ENCODE data around the gene SCRT2. TPM values are rescaled to one million over a fixed set of nuclear protein-coding genes. Genes with fewer than 3 reads are reported as not detected.

SCRT2 gene
- polyA plus RNA-seq, 3 donors, result not detected

DNA sequence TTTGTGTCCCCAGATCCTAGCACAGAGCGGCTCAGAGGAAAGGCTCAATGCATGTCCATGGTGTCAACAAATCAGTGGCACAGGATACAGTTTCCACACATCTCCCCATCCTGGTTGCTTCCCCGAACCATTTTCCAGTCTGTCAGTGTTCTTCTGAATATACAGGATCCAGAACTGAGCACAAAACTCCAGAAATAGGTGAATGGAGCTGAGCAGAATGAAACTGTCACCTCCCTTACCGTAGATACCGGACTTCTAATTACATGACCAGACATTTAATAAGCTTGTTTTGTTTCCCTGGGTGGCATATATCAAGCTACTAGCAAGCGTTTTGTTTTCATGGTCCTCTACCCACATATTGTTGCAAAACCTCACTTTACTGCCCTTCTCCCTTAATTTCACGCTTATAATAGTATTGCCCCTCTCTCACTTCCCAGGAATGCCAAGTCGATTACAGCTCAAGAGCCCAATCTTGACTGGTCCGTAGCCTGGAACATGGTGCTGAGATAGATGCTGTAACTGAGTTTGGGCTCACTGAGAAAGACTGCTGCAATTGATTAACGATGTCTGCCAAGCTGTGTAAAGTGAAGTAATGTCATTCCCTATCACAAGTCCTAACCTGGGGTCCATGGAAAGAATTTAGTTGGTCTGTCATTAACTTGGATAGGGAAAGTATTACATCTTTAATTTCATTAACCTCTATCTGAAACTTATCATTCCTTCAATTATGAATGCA is 12.0 kb upstream of the SCRT2 start:
- WGBS (ENCODE audit: insufficient coverage), result 92% methylated on average over 4 of the region's 9 CpGs
- Mint-ChIP-seq H3K4me1 (no peaks in the 10 kb centered on the region), H3K9me3 (peaks cover 0 to 10% (median 0%) of the 10 kb centered on the region in 7 donors), H3K4me3 (no peak overlapping the region), H3K27ac (no peak overlapping the region), H3K36me3 (no peaks in the 10 kb centered on the region), H3K27me3 (ENCODE audit: low read depth in 3 of 3) (peaks cover 8 to 13% (median 8%) of the 10 kb centered on the region in 3 donors)
- Histone ChIP-seq H3K4me1 (ENCODE audit: control insufficient read depth in 1 of 2, insufficient read depth in 2 of 2, low read length in 2 of 2) (no peaks in the 10 kb centered on the region), H3K4me3 (replicated peaks in 1 of 3; ENCODE audit: low read depth in 2 of 3, low read length in 3 of 3) (no peak overlapping the region), H3K9ac (ENCODE audit: insufficient read depth, low read length, poor library complexity, severe bottlenecking) (no peak overlapping the region), H3K27ac (ENCODE audit: low read depth in 1 of 2, low read length in 2 of 2) (no peak overlapping the region), H3K9me3 (replicated peaks in 1 of 2; ENCODE audit: control insufficient read depth in 1 of 2, insufficient read depth in 1 of 2, low read length in 2 of 2) (no peaks in the 10 kb centered on the region), H4K20me1 (ENCODE audit: insufficient read depth, low read length) (no peaks in the 10 kb centered on the region), H3K79me2 (ENCODE audit: insufficient read depth, low read length) (no peaks in the 10 kb centered on the region), H3K27me3 (ENCODE audit: control insufficient read depth in 2 of 2, insufficient read depth in 2 of 2, low read length in 2 of 2) (peaks cover 0 to 6% of the 10 kb centered on the region in 2 donors), H2AFZ (ENCODE audit: insufficient read depth, low read depth, low read length, poor library complexity, severe bottlenecking) (no peak overlapping the region), H3K4me2 (replicated peaks; ENCODE audit: extremely low read depth, low read length, poor library complexity, severe bottlenecking) (no peak overlapping the region), H3K36me3 (replicated peaks in 1 of 2; ENCODE audit: control insufficient read depth in 1 of 2, insufficient read depth in 2 of 2, low read length in 2 of 2) (no peaks in the 10 kb centered on the region)
- intact Hi-C loops (cut with micrococcal nuclease), result no loop called here
- DNase-seq, result no peak
- TF ChIP-seq, protein P1, sequence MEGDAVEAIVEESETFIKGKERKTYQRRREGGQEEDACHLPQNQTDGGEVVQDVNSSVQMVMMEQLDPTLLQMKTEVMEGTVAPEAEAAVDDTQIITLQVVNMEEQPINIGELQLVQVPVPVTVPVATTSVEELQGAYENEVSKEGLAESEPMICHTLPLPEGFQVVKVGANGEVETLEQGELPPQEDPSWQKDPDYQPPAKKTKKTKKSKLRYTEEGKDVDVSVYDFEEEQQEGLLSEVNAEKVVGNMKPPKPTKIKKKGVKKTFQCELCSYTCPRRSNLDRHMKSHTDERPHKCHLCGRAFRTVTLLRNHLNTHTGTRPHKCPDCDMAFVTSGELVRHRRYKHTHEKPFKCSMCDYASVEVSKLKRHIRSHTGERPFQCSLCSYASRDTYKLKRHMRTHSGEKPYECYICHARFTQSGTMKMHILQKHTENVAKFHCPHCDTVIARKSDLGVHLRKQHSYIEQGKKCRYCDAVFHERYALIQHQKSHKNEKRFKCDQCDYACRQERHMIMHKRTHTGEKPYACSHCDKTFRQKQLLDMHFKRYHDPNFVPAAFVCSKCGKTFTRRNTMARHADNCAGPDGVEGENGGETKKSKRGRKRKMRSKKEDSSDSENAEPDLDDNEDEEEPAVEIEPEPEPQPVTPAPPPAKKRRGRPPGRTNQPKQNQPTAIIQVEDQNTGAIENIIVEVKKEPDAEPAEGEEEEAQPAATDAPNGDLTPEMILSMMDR (IDR thresholded peaks at IDR 0.05), result no peak

DNA sequence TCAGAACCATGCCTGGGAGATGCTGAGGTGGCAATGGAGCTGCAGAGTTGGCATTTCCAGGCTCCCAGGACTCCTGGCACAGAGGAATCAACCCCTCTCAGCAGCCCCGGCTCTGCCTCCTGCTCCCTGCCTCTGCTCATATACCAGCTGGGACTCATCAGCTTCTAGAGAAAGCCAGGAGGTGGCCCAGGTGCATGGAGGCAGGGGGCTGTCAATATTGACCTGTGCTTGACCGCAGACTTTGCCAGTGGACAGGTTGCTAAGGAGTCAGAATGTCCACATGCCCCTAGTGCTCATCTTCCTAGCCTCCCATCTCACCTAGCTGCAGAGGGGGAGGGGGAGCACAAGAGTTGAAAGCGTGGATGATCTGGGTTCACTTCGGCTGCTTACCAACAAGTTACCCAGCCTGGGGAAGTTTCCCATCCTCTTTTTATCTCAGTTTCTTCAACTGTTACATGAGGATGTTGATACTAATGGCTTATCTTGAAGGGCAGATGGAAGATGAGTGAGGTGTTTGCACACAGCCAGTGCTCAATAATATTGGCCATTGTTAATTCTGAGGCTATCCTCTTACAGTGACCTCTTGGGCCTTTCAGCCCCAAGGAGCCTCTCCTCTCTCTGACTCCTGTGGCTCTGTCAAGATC is 9.2 kb upstream of the SCRT2 start:
- H3K27me3 ChIP-seq (ENCODE audit: control insufficient read depth in 2 of 2, insufficient read depth in 2 of 2, low read length in 2 of 2), result no peaks in the 10 kb centered on the region
- Mint-ChIP-seq H3K27me3 (ENCODE audit: low read depth in 3 of 3) (peaks cover 8 to 11% (median 11%) of the 10 kb centered on the region in 3 donors), H3K36me3 (no peaks in the 10 kb centered on the region), H3K9me3 (peaks cover 0 to 8% (median 0%) of the 10 kb centered on the region in 7 donors), H3K4me1 (peaks cover 3% of the 10 kb centered on the region), H3K4me3 (no peak overlapping the region), H3K27ac (no peak overlapping the region)
- H3K9ac ChIP-seq (ENCODE audit: insufficient read depth, low read length, poor library complexity, severe bottlenecking), result no peak overlapping the region
- intact Hi-C loops (cut with micrococcal nuclease), result no loop called here
- no peak overlapping the region for H3K4me2 ChIP-seq (replicated peaks; ENCODE audit: extremely low read depth, low read length, poor library complexity, severe bottlenecking)
- H3K9me3 ChIP-seq (replicated peaks in 1 of 2; ENCODE audit: control insufficient read depth in 1 of 2, insufficient read depth in 1 of 2, low read length in 2 of 2), result no peaks in the 10 kb centered on the region
- H3K27ac ChIP-seq (ENCODE audit: low read depth in 1 of 2, low read length in 2 of 2), result no peak overlapping the region
- no peaks in the 10 kb centered on the region for H3K79me2 ChIP-seq (ENCODE audit: insufficient read depth, low read length)
- no peaks in the 10 kb centered on the region for H4K20me1 ChIP-seq (ENCODE audit: insufficient read depth, low read length)
- no peak overlapping the region for H3K4me3 ChIP-seq (replicated peaks in 1 of 3; ENCODE audit: low read depth in 2 of 3, low read length in 3 of 3)
- H3K4me1 ChIP-seq (ENCODE audit: control insufficient read depth in 1 of 2, insufficient read depth in 2 of 2, low read length in 2 of 2), result peaks cover 1 to 3% of the 10 kb centered on the region in 2 donors
- 100% methylated on average over 2 of the region's 4 CpGs for WGBS (ENCODE audit: insufficient coverage)
- no peak overlapping the region for H2AFZ ChIP-seq (ENCODE audit: insufficient read depth, low read depth, low read length, poor library complexity, severe bottlenecking)
- H3K36me3 ChIP-seq (replicated peaks in 1 of 2; ENCODE audit: control insufficient read depth in 1 of 2, insufficient read depth in 2 of 2, low read length in 2 of 2), result no peaks in the 10 kb centered on the region
- TF ChIP-seq, protein P1 (IDR thresholded peaks at IDR 0.05), result no peak
- no peak for DNase-seq
